GM12872 (cell line): ENCODE measurements around the gene TBC1D14.

ENCODE experiments used
- TF ChIP-seq, protein P1 (sequence below): IDR thresholded peaks from 3 replicates; pipeline ENCODE4 v1.5.1; 2011; ENCODE audit warnings: low read depth, mild to moderate bottlenecking, low read length, moderate library complexity; ENCODE audit not compliant: insufficient read depth

The TBC1D14 gene

DNA sequence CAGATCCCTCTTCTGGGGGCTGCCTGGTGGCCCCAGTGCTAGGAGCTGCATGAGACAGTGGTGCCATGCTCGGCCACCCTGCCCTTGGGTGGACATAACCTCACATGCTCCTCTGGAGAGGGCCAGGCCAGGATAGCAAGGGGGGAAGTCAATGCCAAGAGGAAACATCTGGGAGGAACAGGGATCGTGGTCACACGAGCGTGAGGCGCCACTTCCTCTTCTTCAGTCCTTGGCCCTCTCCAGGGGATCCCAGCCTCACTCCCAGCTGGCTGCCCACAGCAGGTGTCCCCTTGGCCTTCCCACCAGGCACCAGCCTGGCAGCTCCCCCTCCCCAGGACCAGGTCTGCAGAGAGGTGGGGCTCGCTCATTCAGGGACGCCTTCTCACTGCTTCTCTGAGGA is 28.6 kb downstream of the TBC1D14 start:
- TF ChIP-seq, protein P1, sequence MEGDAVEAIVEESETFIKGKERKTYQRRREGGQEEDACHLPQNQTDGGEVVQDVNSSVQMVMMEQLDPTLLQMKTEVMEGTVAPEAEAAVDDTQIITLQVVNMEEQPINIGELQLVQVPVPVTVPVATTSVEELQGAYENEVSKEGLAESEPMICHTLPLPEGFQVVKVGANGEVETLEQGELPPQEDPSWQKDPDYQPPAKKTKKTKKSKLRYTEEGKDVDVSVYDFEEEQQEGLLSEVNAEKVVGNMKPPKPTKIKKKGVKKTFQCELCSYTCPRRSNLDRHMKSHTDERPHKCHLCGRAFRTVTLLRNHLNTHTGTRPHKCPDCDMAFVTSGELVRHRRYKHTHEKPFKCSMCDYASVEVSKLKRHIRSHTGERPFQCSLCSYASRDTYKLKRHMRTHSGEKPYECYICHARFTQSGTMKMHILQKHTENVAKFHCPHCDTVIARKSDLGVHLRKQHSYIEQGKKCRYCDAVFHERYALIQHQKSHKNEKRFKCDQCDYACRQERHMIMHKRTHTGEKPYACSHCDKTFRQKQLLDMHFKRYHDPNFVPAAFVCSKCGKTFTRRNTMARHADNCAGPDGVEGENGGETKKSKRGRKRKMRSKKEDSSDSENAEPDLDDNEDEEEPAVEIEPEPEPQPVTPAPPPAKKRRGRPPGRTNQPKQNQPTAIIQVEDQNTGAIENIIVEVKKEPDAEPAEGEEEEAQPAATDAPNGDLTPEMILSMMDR = no peak

DNA sequence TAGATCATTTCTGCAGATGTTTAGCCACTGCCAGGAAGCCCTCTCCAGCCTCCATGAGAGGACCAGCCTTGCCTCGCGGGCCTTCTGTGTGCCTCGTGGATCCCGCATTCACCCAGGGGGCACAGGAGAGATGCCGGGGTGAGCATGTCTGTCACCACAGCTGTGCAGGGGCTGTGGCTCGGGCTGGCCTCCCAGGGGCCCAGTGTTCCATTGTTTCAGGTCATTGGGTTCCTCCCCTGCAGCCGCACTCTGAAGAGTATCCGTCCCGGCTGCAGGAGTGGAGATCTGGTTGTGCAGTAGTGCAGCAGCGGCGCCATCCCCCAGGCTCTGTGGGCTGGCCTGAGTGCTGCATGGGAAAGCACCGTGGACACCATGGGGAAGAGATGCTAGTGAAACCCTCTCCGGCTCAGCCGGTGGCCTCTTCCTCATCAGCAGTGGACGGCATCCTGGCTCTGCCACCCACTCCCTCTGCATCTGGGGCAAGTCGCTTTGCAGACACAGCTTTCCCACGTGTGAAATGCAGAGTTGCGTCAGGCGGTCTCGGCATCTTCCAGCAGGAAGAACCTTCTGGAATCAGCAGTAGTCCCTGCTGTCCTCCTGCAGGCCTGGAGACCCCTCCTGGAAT is 29.1 kb downstream of the TBC1D14 start:
- TF ChIP-seq, protein P1 = no peak

GRCh38 chr4:6939761-6940743 is 30.4 kb downstream of the TBC1D14 start:
- TF ChIP-seq, protein P1 = no peak

- TF ChIP-seq, protein P1 = no peak
Measured at GRCh38 chr4:6940744-6941137, 31.1 kb downstream of the TBC1D14 start.

DNA sequence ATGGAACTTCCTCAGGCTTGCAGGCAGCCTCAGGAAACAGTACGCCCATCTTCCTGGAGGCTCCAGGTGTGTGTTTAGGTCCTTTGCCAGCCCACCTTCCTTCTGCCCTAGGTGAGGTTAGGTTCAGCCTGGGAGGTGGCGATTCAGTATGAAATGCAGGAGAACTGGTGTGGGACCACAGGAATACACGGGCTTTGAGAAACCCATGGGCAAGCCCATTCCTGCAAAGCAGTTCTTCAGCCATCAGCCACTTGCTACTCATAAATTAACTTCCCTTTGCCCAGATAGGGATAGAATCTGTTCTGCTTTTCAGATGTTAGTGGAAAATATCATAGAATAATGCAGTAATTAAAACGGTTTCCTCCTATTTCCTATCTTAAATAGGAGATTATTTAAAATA is 32.2 kb downstream of the TBC1D14 start:
- TF ChIP-seq, protein P1 = no peak

DNA sequence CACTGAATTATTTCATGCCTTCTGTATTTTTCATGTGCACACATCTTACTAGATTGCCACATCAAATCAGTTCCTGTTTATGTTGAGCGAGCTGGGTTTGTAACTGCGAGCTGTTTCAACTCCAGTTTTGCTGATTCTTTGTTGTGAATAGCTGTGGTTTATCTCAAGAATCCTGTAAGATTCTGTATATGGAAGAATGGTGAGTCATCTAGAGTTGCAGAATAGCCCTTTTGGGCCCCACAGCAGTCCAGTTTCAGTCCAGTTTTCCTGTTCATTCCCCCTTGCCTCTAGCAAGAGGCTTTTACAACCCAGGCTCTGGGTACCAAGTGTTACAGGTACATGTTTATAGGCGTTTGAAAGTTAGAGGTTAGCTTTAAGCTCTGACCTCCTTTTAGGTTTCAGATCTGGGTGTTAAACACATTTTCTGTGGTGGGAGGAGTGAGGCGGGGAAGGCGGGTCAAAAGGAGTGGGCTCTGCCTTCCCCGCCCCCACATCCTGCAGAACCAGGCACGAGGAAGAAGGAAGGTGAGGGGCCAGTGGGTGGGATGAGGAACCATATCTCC is 32.7 kb downstream of the TBC1D14 start:
- TF ChIP-seq, protein P1 = no peak

- TF ChIP-seq, protein P1 = no peak
Measured at GRCh38 chr4:6943012-6943884, 33.6 kb downstream of the TBC1D14 start.
